Measurements from ENCODE around the gene KCNH1.

DNA sequence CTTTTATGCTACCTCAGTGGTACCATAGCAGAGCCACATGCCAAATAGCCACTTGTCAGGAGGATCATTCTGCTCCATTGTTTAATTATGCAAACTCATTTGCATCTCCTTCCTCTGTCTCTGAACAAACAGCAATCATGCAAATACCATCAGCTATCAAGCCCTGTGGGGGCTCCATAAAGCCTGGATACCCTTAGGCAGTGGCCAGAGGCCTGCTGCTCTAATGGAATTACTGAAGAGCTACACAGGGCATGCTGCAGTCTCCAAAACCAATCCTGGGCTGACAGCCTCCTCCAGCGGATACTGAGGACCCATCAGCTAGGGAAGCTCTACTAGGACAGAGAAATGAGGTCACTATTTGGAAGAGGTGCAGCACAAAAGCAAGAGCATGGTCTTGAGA lies 376.3 kb downstream of the KCNH1 start:
- no peak for TF ChIP-seq POLR2A (IDR thresholded peaks at IDR 0.05)
- TF ChIP-seq, protein P1, sequence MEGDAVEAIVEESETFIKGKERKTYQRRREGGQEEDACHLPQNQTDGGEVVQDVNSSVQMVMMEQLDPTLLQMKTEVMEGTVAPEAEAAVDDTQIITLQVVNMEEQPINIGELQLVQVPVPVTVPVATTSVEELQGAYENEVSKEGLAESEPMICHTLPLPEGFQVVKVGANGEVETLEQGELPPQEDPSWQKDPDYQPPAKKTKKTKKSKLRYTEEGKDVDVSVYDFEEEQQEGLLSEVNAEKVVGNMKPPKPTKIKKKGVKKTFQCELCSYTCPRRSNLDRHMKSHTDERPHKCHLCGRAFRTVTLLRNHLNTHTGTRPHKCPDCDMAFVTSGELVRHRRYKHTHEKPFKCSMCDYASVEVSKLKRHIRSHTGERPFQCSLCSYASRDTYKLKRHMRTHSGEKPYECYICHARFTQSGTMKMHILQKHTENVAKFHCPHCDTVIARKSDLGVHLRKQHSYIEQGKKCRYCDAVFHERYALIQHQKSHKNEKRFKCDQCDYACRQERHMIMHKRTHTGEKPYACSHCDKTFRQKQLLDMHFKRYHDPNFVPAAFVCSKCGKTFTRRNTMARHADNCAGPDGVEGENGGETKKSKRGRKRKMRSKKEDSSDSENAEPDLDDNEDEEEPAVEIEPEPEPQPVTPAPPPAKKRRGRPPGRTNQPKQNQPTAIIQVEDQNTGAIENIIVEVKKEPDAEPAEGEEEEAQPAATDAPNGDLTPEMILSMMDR (IDR thresholded peaks at IDR 0.05 in 4 of 5, conservative IDR thresholded peaks at IDR 0.05 in 1 of 5): no peak
